ENCODE measurements around the gene MAP2K6.

GRCh38 chr17:69547230-69547629 lies 132.7 kb downstream of the MAP2K6 start:
- TF ChIP-seq POLR2A (IDR thresholded peaks at IDR 0.05; ENCODE audit: low read depth, low read length) (no peak), POLR2AphosphoS5 (IDR thresholded peaks at IDR 0.05; ENCODE audit: low read depth, low read length) (no peak), PAX5 (IDR thresholded peaks at IDR 0.05; ENCODE audit: insufficient read depth, low read length, severe bottlenecking) (no peak), TAF1 (IDR thresholded peaks at IDR 0.05; ENCODE audit: low read depth, low read length) (no peak)

Measured in GM12891 (cell line).